Cardiac muscle cell (in vitro differentiated cells and primary cell): ENCODE results near the gene CNTNAP2. TPM values are rescaled to one million over a fixed set of nuclear protein-coding genes. Genes with fewer than 3 reads are reported as not detected.

ENCODE experiments used
- DNase-seq, 2 donors: peaks; one replicate each; pipeline versions ENCODE4 v3.0.0 to v3.0.0-alpha.2; 2010 to 2017; ENCODE audit warnings: low read depth in 1 of 2, low spot score in 1 of 2
- H3K27ac ChIP-seq: fragments of 200-600 bp; sonication (generic); 2 replicates; pipeline ENCODE4 v1.5.1; 2016
- H3K27me3 ChIP-seq: fragments of 200-600 bp; sonication (generic); 2 replicates; pipeline ENCODE4 v1.6.0; 2016; ENCODE audit warnings: control low read depth
- H3K36me3 ChIP-seq: fragments of 200-600 bp; sonication (generic); 2 replicates; pipeline ENCODE4 v1.5.1; 2016; ENCODE audit warnings: control low read depth
- H3K4me1 ChIP-seq: fragments of 200-600 bp; sonication (generic); 2 replicates; pipeline ENCODE4 v1.8.1; 2017; ENCODE audit warnings: low read depth, mild to moderate bottlenecking, mixed run types
- H3K4me3 ChIP-seq: fragments of 200-600 bp; sonication (generic); 2 replicates; pipeline ENCODE4 v1.5.1; 2016; ENCODE audit warnings: mild to moderate bottlenecking
- H3K9me3 ChIP-seq: fragments of 200-600 bp; sonication (generic); 2 replicates; pipeline ENCODE4 v1.5.1; 2017; ENCODE audit warnings: low read depth, mild to moderate bottlenecking, control low read depth
- CTCF ChIP-seq: IDR thresholded peaks from 2 replicates; pipeline ENCODE4 v1.5.1; 2012; ENCODE audit warnings: low read depth, mild to moderate bottlenecking, low read length
- polyA plus RNA-seq: library from polyadenylated mRNA; unstranded; fragments of >200 nt; fragmentation: Nextera tagmentation; extraction: Ambion mirVana; gene quantifications from 2 replicates; pipeline ENCODE4 v1.2.1, GENCODE V29; 2016
- total RNA-seq: library from RNA; depleted of rRNA; stranded (reverse); fragments of >200 nt; gene quantifications from 2 replicates; pipeline ENCODE4 v1.2.3, GENCODE V29; 2016

Gene CNTNAP2
- total and polyA plus RNA-seq, 2 experiments from 2014 or later = 4.8 to 5.1 TPM

- no peaks in the 10 kb centered on the region for H3K36me3 ChIP-seq
- H3K27me3 ChIP-seq = no peaks in the 10 kb centered on the region
- no peak overlapping the region for H3K27ac ChIP-seq
- no peaks in the 10 kb centered on the region for H3K9me3 ChIP-seq
- TF ChIP-seq CTCF = no peak
- no peak overlapping the region for H3K4me3 ChIP-seq
- DNase-seq = no peak
- peaks cover 21% of the 10 kb centered on the region for H3K4me1 ChIP-seq
Measured at GRCh38 chr7:148398844-148399365, 2282.3 kb downstream of the CNTNAP2 start.

- no peaks in the 10 kb centered on the region for H3K27me3 ChIP-seq
- TF ChIP-seq CTCF = no peak
- peaks cover 14% of the 10 kb centered on the region for H3K4me1 ChIP-seq
- no peaks in the 10 kb centered on the region for H3K36me3 ChIP-seq
- no peak for DNase-seq
- no peak overlapping the region for H3K27ac ChIP-seq
- no peak overlapping the region for H3K4me3 ChIP-seq
- no peaks in the 10 kb centered on the region for H3K9me3 ChIP-seq
Measured at GRCh38 chr7:148400101-148400500, 2283.5 kb downstream of the CNTNAP2 start.

GRCh38 chr7:148402159-148402558 is 2285.6 kb downstream of the CNTNAP2 start:
- no peak for TF ChIP-seq CTCF
- Histone ChIP-seq H3K9me3 (no peaks in the 10 kb centered on the region), H3K27ac (peak overlapping the region; percentile 37), H3K27me3 (no peaks in the 10 kb centered on the region), H3K4me1 (peaks cover 7% of the 10 kb centered on the region), H3K36me3 (no peaks in the 10 kb centered on the region), H3K4me3 (no peak overlapping the region)
- no peak for DNase-seq

- no peak for DNase-seq
- Histone ChIP-seq H3K27me3 (no peaks in the 10 kb centered on the region), H3K4me1 (peaks cover 7% of the 10 kb centered on the region), H3K9me3 (no peaks in the 10 kb centered on the region), H3K4me3 (no peak overlapping the region), H3K36me3 (no peaks in the 10 kb centered on the region), H3K27ac (no peak overlapping the region)
- no peak for TF ChIP-seq CTCF
Measured at GRCh38 chr7:148403466-148403993, 2286.9 kb downstream of the CNTNAP2 start.

- no peak for TF ChIP-seq CTCF
- Histone ChIP-seq H3K9me3 (no peaks in the 10 kb centered on the region), H3K36me3 (no peaks in the 10 kb centered on the region), H3K27me3 (no peaks in the 10 kb centered on the region), H3K27ac (no peak overlapping the region), H3K4me3 (no peak overlapping the region), H3K4me1 (no peaks in the 10 kb centered on the region)
- no peak for DNase-seq
Measured at GRCh38 chr7:148408307-148408706, 2291.7 kb downstream of the CNTNAP2 start.
